ENCODE measurements around the gene MYO1D. TPM values are rescaled to one million over a fixed set of nuclear protein-coding genes. Genes with fewer than 3 reads are reported as not detected.

MYO1D gene
- total and polyA plus RNA-seq, 2 experiments from 2014 or later, result 34.3 to 43.7 TPM

- Histone ChIP-seq H3K4me3 (no peak overlapping the region), H3K27me3 (no peaks in the 10 kb centered on the region), H3K27ac (peak overlapping the region; percentile 66), H3K36me3 (no peaks in the 10 kb centered on the region), H3K4me1 (ENCODE audit: low read depth) (peaks cover 10% of the 10 kb centered on the region), H3K9me3 (ENCODE audit: low read depth) (no peaks in the 10 kb centered on the region)
- TF ChIP-seq CTCF (IDR thresholded peaks at IDR 0.05; ENCODE audit: low read depth, low read length), result no peak
- no peak for DNase-seq (ENCODE audit: low read depth in 1 of 2, low spot score in 1 of 2)
These were observed 318.5 kb downstream of the MYO1D start for GRCh38 chr17:32558326-32558955.

GRCh38 chr17:32555611-32556310, 321.2 kb downstream of the MYO1D start:
- TF ChIP-seq CTCF (IDR thresholded peaks at IDR 0.05; ENCODE audit: low read depth, low read length), result no peak
- Histone ChIP-seq H3K9me3 (ENCODE audit: low read depth) (no peaks in the 10 kb centered on the region), H3K36me3 (no peaks in the 10 kb centered on the region)

GRCh38 chr17:32553168-32553567, 323.8 kb downstream of the MYO1D start:
- H3K27ac ChIP-seq, result no peak overlapping the region
- H3K27me3 ChIP-seq, result no peaks in the 10 kb centered on the region
- H3K4me1 ChIP-seq (ENCODE audit: low read depth), result peaks cover 4% of the 10 kb centered on the region
- no peak for DNase-seq (ENCODE audit: low read depth in 1 of 2, low spot score in 1 of 2)
- H3K36me3 ChIP-seq, result no peaks in the 10 kb centered on the region
- H3K9me3 ChIP-seq (ENCODE audit: low read depth), result no peaks in the 10 kb centered on the region
- H3K4me3 ChIP-seq, result no peak overlapping the region
- TF ChIP-seq CTCF (IDR thresholded peaks at IDR 0.05; ENCODE audit: low read depth, low read length), result no peak

More at GRCh38 chr17:32555611-32556310, 321.2 kb downstream of the MYO1D start:
- Histone ChIP-seq H3K4me3 (no peak overlapping the region), H3K4me1 (ENCODE audit: low read depth) (peaks cover 10% of the 10 kb centered on the region), H3K27me3 (no peaks in the 10 kb centered on the region), H3K27ac (no peak overlapping the region)
- DNase-seq (ENCODE audit: low read depth in 1 of 2, low spot score in 1 of 2), result no peak

- no peak for TF ChIP-seq CTCF (IDR thresholded peaks at IDR 0.05; ENCODE audit: low read depth, low read length)
- Histone ChIP-seq H3K36me3 (no peaks in the 10 kb centered on the region), H3K4me3 (no peak overlapping the region), H3K4me1 (ENCODE audit: low read depth) (no peaks in the 10 kb centered on the region), H3K9me3 (ENCODE audit: low read depth) (no peaks in the 10 kb centered on the region), H3K27ac (no peak overlapping the region), H3K27me3 (no peaks in the 10 kb centered on the region)
- no peak for DNase-seq (ENCODE audit: low read depth in 1 of 2, low spot score in 1 of 2)
These were observed 324.6 kb downstream of the MYO1D start for GRCh38 chr17:32552280-32552679.

- H3K36me3 ChIP-seq, result no peaks in the 10 kb centered on the region
- no peak overlapping the region for H3K4me3 ChIP-seq
- DNase-seq (ENCODE audit: low read depth in 1 of 2, low spot score in 1 of 2), result peak in 1 of 2 donors; percentile 30
- no peak for TF ChIP-seq CTCF (IDR thresholded peaks at IDR 0.05; ENCODE audit: low read depth, low read length)
- no peaks in the 10 kb centered on the region for H3K27me3 ChIP-seq
- no peak overlapping the region for H3K27ac ChIP-seq
- H3K9me3 ChIP-seq (ENCODE audit: low read depth), result no peaks in the 10 kb centered on the region
- no peaks in the 10 kb centered on the region for H3K4me1 ChIP-seq (ENCODE audit: low read depth)
These were observed 325.6 kb downstream of the MYO1D start for GRCh38 chr17:32551186-32551955.
